Activated CD4-positive, alpha-beta memory T cell treated with anti-CD3 and anti-CD28 coated beads for 36 hours (primary cell): ENCODE measurements around the gene NRAP. TPM values are rescaled to one million over a fixed set of nuclear protein-coding genes. Genes with fewer than 3 reads are reported as not detected.

Experiments
- CTCF ChIA-PET: fragments of 350-600 bp; sonication (Branson Sonifier 250); formaldehyde crosslinking; loops from one replicate; lab custom pipeline; 2021; ENCODE audit warnings: antibody characterized with exemption, inconsistent platforms; lab: Charles Lee
- POLR2A ChIA-PET: fragments of 350-600 bp; sonication (Branson Sonifier 250); formaldehyde crosslinking; loops from one replicate; lab custom pipeline; 2021; ENCODE audit warnings: antibody characterized with exemption; lab: Charles Lee
- DNase-seq: peaks from one replicate; pipeline ENCODE4 v3.0.0-alpha.2; 2020
- H3K27ac Mint-ChIP-seq: one replicate; pipeline ENCODE4 v1.8.0; 2021; ENCODE audit warnings: mixed read lengths
- H3K27me3 Mint-ChIP-seq: one replicate; pipeline ENCODE4 v1.8.0; 2021; ENCODE audit warnings: mixed read lengths
- H3K36me3 Mint-ChIP-seq: one replicate; pipeline ENCODE4 v1.8.0; 2021; ENCODE audit warnings: mixed read lengths
- H3K4me1 Mint-ChIP-seq: one replicate; pipeline ENCODE4 v1.8.0; 2021; ENCODE audit warnings: low read depth, mixed read lengths
- H3K4me3 Mint-ChIP-seq: one replicate; pipeline ENCODE4 v1.8.0; 2021; ENCODE audit warnings: mild to moderate bottlenecking, mixed read lengths
- H3K9me3 Mint-ChIP-seq: one replicate; pipeline ENCODE4 v1.8.0; 2021; ENCODE audit warnings: mixed read lengths
- intact Hi-C: fragments of 100-400 bp; cut with micrococcal nuclease; formaldehyde crosslinking; loops from one replicate; pipeline ENCODE4 v1.15.1; 2023
- total RNA-seq, 2 experiments: library from RNA; stranded (reverse); gene quantifications; one replicate each; pipeline ENCODE4 v1.2.3, GENCODE V29; 2021

Gene NRAP
- total RNA-seq, 2 experiments from 2014 or later = not detected

DNA sequence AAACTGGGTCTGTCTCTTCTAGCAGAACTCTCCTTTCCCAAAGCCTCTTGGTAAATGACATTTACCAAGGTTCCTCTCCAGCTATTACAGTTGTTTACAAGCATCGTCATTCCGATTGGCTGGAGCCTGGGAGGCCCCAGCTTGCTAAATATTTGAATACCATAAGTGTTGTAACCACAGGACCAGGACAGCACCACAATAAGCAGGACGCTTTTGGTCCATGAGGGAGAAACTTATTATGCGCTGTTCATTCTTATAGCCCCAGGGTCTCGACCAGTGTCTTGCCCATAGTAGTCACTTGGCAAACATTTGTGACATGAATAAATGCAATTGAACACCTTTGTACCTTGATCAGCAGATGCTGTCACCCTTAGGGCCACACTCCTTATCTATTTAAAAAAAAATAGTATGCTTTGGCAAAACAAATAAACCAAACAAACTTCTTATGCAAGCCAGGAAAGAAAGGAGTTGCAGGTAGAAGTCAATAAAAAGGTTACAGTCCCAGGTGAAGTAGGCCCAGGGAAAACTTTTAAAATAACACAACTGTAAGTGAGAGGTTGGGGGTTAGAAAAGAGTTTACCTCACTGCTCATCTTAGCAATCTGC, 32.8 kb downstream of the NRAP start:
- Mint-ChIP-seq H3K36me3 (no peaks in the 10 kb centered on the region), H3K27ac (no peak overlapping the region), H3K4me3 (no peak overlapping the region), H3K4me1 (no peaks in the 10 kb centered on the region), H3K9me3 (peaks cover 3% of the 10 kb centered on the region), H3K27me3 (peaks cover 11% of the 10 kb centered on the region)
- CTCF ChIA-PET = no interaction called here
- POLR2A ChIA-PET = no interaction called here
- intact Hi-C loops = no loop called here
- DNase-seq = no peak

DNA sequence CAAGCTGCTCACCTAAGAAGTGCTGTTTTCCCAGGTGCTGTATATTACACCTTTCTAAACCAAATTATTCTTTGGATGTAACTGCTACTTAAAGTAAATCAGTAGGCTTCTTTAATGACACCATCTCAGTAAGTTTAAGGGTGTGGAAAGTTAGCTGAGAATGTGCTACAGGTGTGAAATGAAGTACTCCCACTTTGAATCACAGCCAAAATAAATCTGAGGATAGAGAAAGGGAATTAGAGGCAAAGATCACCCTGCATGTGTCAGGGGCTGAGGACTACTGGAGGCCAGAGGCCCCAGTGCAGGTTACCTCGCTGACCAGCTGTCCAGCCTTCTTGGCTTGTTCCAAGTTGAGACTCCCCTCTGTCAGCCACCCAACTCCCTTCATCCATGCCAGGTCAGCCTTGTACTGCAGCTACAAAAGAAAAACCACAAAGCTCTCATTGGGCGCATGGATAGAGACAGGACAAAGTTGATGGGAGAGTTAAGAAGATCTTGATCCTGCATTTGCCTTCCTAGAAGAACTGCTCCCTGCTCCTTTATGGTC, 35.2 kb downstream of the NRAP start:
- Mint-ChIP-seq H3K27ac (no peak overlapping the region), H3K4me1 (no peaks in the 10 kb centered on the region), H3K9me3 (no peaks in the 10 kb centered on the region), H3K4me3 (no peak overlapping the region), H3K27me3 (peaks cover 5% of the 10 kb centered on the region), H3K36me3 (no peaks in the 10 kb centered on the region)
- intact Hi-C loops = no loop called here
- DNase-seq = no peak
- CTCF ChIA-PET = no interaction called here
- POLR2A ChIA-PET = no interaction called here

DNA sequence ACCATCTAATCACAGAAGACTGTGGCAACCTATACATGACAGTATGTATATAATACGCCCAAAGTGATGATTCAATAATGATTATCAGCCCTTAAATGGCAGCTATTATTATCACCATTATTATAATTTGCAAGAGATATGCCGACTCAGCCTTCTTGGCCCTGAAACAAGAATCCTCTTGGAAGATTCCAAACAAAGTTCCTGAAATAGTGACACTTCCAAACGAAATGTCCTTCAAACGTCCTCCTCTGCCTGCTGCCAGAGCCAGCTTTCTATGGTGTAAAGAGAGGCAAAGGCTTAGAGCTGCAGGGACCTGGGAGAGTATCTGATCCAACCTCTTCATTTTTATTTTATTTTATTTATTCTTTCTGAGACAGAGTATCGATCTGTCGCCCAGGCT, 36.0 kb downstream of the NRAP start:
- ChIA-PET POLR2A (no interaction called here), CTCF (no interaction called here)
- H3K4me1 Mint-ChIP-seq = no peaks in the 10 kb centered on the region
- no peaks in the 10 kb centered on the region for H3K9me3 Mint-ChIP-seq
- no peaks in the 10 kb centered on the region for H3K36me3 Mint-ChIP-seq
- no peak for DNase-seq
- no peak overlapping the region for H3K4me3 Mint-ChIP-seq
- H3K27me3 Mint-ChIP-seq = peaks cover 5% of the 10 kb centered on the region
- H3K27ac Mint-ChIP-seq = no peak overlapping the region
- intact Hi-C loops = no loop called here

DNA sequence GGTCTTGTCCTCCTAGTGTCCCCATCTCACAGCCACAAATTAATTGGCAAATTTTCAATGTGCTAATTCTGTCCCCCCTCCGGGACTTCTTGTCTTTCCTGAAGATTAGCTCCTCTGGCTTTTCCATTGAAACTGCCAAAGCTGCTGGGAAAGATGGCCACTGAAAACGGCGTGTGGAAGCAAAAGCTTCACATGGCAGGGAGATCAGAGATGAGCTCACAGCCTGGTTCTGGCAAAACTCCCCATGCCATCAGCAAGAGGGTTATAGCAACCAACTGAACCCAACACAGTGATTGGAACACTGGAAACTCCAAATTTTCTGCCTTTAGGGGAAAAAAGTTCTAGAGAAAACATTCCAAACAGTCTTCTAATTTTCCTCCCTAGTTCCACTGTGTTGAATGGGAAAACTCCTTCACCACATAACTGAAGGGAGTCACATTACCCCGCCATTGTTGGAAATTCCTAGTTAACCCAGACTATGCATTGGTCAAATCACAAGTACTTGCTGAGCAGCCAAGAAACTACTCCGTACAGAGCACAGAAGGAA, 37.0 kb downstream of the NRAP start:
- CTCF ChIA-PET = no interaction called here
- no peak for DNase-seq
- Mint-ChIP-seq H3K36me3 (no peaks in the 10 kb centered on the region), H3K4me1 (no peaks in the 10 kb centered on the region), H3K4me3 (no peak overlapping the region), H3K9me3 (no peaks in the 10 kb centered on the region), H3K27ac (no peak overlapping the region), H3K27me3 (peaks cover 5% of the 10 kb centered on the region)
- intact Hi-C loops = no loop called here
- POLR2A ChIA-PET = no interaction called here

DNA sequence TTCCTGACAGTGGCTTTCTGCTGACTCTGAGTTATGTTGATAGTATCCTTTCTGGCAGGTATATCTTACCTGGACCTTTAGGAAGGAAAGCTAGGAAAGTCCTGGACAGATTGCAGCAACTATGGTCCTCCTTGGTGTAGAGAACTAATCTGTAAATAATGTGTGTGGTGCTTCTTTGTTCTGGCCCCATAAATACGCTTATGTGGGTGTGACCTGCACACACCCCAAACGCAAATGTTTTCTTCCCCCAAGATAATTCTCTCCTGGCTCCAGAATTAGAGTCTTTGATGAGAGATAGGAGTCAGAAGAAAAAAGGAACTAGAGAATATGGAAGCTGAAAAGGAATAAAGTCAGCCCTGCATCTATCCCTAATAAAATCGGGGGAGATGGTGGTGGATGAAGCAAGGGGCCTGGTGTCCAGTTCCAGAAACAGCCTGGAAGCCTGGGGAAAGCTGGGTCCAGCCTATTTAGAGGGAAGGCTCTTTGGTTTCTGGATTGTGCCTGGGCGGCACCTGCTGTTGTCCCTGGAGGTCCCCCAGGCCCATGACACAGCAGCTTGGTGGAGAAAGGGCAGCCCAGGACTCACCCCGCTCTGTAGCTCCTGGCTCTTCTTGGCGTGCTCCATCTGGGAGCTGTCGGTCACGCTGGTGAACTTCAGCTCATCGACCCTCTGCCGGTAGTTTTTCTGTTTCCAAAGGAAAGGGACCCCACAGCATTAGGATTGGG, 38.2 kb downstream of the NRAP start:
- Mint-ChIP-seq H3K36me3 (no peaks in the 10 kb centered on the region), H3K27me3 (peaks cover 5% of the 10 kb centered on the region), H3K4me1 (no peaks in the 10 kb centered on the region), H3K9me3 (no peaks in the 10 kb centered on the region), H3K4me3 (no peak overlapping the region), H3K27ac (no peak overlapping the region)
- POLR2A ChIA-PET = no interaction called here
- intact Hi-C loops = no loop called here
- DNase-seq = no peak
- CTCF ChIA-PET = no interaction called here

DNA sequence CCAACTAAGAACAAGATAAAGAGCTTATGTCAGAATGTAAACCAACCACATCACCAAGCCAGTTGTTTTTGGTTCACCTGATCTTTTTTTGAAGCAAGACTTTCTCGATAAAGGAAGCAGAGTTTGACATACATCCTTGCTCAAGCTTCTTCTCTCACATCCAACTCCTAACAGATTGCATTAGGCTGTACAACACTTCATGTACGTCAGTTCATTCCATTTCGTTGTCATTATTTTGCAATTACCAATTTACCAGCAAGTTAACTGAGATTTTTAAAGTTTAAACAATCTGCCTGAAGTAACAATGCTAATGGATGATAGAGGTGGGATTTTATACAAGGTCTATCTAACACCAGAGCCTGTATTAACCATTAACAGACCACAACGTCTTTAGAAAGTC, 41.0 kb downstream of the NRAP start:
- Mint-ChIP-seq H3K4me1 (no peaks in the 10 kb centered on the region), H3K9me3 (no peaks in the 10 kb centered on the region), H3K27ac (no peak overlapping the region), H3K27me3 (peaks cover 17% of the 10 kb centered on the region), H3K4me3 (no peak overlapping the region), H3K36me3 (no peaks in the 10 kb centered on the region)
- intact Hi-C loops = no loop called here
- ChIA-PET CTCF (no interaction called here), POLR2A (no interaction called here)
- DNase-seq = no peak

DNA sequence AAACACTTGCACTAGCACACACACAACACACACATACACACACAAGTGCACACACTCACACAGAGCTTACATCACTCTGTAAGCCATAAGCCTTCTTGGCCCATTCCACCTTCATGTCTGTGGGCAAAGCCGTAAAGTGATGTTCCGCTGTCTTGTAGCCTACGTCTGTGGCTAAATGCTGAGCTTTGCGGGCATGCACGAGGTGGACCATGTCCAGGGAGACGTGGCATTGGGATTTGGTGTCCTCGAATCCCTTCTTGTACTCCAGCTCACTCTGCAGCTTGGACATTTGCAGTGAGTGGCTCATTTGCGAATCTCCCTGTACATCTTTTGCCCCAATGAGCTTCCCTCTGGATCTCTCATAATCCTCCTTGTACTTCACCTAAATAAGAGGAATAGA, 42.0 kb downstream of the NRAP start:
- Mint-ChIP-seq H3K36me3 (no peaks in the 10 kb centered on the region), H3K4me3 (no peak overlapping the region), H3K4me1 (no peaks in the 10 kb centered on the region), H3K27me3 (peaks cover 24% of the 10 kb centered on the region), H3K27ac (no peak overlapping the region), H3K9me3 (no peaks in the 10 kb centered on the region)
- DNase-seq = no peak
- intact Hi-C loops = no loop called here
- POLR2A ChIA-PET = no interaction called here
- CTCF ChIA-PET = no interaction called here

DNA sequence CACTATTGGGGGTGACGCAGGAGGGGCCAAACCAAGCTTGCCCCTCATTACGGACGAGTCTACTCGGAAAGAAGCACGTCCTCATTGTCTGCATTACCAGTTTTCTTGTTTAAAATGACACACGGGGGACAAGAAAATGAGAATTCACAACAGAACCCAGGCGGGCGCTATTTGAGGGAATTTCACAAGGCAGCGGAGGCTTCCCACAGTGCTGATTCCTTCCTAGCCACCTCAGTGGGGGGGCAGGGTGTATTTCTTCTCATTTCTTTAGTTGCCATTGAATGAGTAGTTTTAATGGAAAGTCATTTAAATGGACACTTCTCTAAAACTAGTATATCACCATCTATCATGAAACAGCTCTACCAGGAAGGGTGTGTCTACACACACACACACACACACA, 42.9 kb downstream of the NRAP start:
- ChIA-PET CTCF (no interaction called here), POLR2A (no interaction called here)
- no peak overlapping the region for H3K4me3 Mint-ChIP-seq
- no peaks in the 10 kb centered on the region for H3K36me3 Mint-ChIP-seq
- H3K4me1 Mint-ChIP-seq = no peaks in the 10 kb centered on the region
- H3K27me3 Mint-ChIP-seq = peaks cover 29% of the 10 kb centered on the region
- no peak for DNase-seq
- no peaks in the 10 kb centered on the region for H3K9me3 Mint-ChIP-seq
- intact Hi-C loops = no loop called here
- no peak overlapping the region for H3K27ac Mint-ChIP-seq

DNA sequence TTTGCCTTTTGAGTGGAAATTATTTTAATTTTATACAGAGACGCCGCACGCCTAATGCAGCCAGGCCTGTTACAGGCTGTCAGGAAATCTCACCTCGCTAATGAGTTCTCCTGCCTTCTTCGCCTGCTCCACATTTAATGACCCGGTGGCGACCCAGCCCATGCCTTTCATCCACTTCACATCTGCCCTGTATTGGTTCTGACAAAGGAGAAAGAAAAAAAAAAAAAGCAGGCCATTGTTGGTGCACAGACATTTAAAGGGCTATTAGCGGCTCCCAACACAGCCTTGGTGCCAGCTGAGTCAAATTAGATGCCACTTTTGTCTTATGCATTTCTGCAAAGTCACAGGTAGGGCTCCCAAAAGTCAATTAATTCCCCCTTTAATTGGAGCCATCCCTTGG, 43.3 kb downstream of the NRAP start:
- H3K36me3 Mint-ChIP-seq = no peaks in the 10 kb centered on the region
- no peak for DNase-seq
- no peaks in the 10 kb centered on the region for H3K4me1 Mint-ChIP-seq
- ChIA-PET CTCF (no interaction called here), POLR2A (no interaction called here)
- H3K4me3 Mint-ChIP-seq = no peak overlapping the region
- H3K27ac Mint-ChIP-seq = no peak overlapping the region
- H3K9me3 Mint-ChIP-seq = no peaks in the 10 kb centered on the region
- peaks cover 32% of the 10 kb centered on the region for H3K27me3 Mint-ChIP-seq
- intact Hi-C loops = no loop called here

DNA sequence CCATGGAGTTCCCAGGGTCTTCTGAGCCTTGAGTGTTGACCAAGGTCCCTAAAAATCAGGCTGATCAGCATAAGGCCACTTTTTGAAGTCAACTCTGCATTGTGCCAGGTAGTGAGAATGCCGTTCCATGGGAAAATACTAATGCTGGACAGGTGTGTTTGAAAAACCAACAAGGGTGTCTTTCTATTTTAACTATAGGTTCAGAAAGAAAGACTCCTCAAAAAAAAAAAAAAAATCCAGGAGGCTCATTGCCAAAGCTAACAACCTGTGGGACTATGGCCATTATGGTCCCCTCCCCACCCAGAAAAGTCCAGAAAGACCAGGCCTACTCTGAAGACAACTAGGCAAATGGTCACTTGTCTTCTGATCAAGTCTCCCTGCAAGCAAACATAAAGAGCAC, 44.4 kb downstream of the NRAP start:
- no peaks in the 10 kb centered on the region for H3K4me1 Mint-ChIP-seq
- intact Hi-C loops = no loop called here
- CTCF ChIA-PET = no interaction called here

DNA sequence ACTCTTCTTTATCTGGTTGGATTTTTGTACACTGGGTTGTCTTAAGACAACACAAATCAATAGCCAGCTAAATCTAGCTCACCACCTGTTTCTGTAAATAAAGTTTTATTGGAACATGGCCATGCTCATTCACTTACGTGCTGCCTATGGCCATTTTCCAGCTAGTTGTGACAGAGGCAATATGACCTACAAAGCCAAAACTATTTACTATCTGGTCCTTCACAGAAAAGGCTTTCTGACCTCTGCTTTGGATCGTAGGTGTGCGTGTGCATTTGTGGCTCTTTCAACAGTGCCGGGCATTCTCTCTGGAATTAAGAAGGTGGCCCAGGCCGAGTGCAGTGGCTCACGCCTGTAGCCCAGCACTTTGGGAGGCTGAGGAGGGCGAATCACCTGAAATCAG, 45.5 kb downstream of the NRAP start:
- intact Hi-C loops = no loop called here
- Mint-ChIP-seq H3K4me3 (no peak overlapping the region), H3K27ac (no peak overlapping the region), H3K36me3 (no peaks in the 10 kb centered on the region), H3K9me3 (no peaks in the 10 kb centered on the region), H3K4me1 (no peaks in the 10 kb centered on the region), H3K27me3 (peaks cover 31% of the 10 kb centered on the region)
- POLR2A ChIA-PET = no interaction called here
- DNase-seq = no peak
- CTCF ChIA-PET = no interaction called here

More for the DNA sequence above, 44.4 kb downstream of the NRAP start:
- Mint-ChIP-seq H3K9me3 (no peaks in the 10 kb centered on the region), H3K27ac (no peak overlapping the region), H3K27me3 (peaks cover 34% of the 10 kb centered on the region), H3K4me3 (no peak overlapping the region), H3K36me3 (no peaks in the 10 kb centered on the region)
- no peak for DNase-seq
- POLR2A ChIA-PET = no interaction called here

DNA sequence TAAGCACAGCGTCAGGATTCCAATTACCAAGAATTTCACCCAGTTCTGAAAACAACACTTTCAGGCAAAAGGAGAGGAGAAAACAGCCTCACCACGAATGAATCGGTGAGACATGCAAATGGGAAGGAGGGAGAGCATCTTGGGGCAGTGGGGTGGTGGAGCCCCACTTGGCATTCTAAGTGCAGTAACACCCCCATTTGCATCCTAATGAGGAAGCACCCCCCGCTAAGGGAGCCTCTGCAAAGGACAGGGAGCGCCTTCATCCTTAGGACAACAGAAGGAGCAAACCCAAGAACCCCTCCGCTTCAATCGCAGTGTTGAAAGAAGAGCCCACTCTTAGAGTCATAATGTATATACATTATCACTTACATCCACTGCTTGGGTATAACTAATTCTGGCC, 46.8 kb downstream of the NRAP start:
- Mint-ChIP-seq H3K27me3 (peaks cover 31% of the 10 kb centered on the region), H3K4me3 (no peak overlapping the region), H3K9me3 (no peaks in the 10 kb centered on the region), H3K27ac (no peak overlapping the region), H3K4me1 (no peaks in the 10 kb centered on the region), H3K36me3 (no peaks in the 10 kb centered on the region)
- no peak for DNase-seq
- ChIA-PET POLR2A (no interaction called here), CTCF (interaction anchor here (1.1 kb wide), 1 partner anchor 11 kb away, joined by 3 read pairs; no protein-coding TSS in a partner anchor)
- intact Hi-C loops = no loop called here
